Fibroblast of lung (primary cell): ENCODE measurements around the gene METTL23. TPM values are rescaled to one million over a fixed set of nuclear protein-coding genes. Genes with fewer than 3 reads are reported as not detected.

ENCODE experiments used
- DNase-seq, 2 donors: peaks; one replicate each; pipeline versions ENCODE4 v3.0.0 to v3.0.0-alpha.2; 2010; ENCODE audit warnings: low read depth in 2 of 2
- H2AFZ ChIP-seq: 2 replicates; pipeline ENCODE4 v1.5.1; 2012; ENCODE audit warnings: low read length, control low read depth, inconsistent platforms
- H3K27ac ChIP-seq: 2 replicates; pipeline ENCODE4 v1.5.1; 2011; ENCODE audit warnings: low read length, control low read depth; ENCODE audit not compliant: insufficient read depth
- H3K27me3 ChIP-seq: 2 replicates; pipeline ENCODE4 v1.5.1; 2011; ENCODE audit warnings: mild to moderate bottlenecking, low read length; ENCODE audit not compliant: control insufficient read depth, insufficient read depth
- H3K36me3 ChIP-seq: 2 replicates; pipeline ENCODE4 v1.5.1; 2011; ENCODE audit warnings: low read length; ENCODE audit not compliant: control insufficient read depth, insufficient read depth
- H3K4me1 ChIP-seq: 2 replicates; pipeline ENCODE4 v1.5.1; 2011; ENCODE audit warnings: low read length; ENCODE audit not compliant: control insufficient read depth, insufficient read depth; ENCODE audit errors: extremely low read depth
- H3K4me2 ChIP-seq: 2 replicates; pipeline ENCODE4 v1.5.1; 2011; ENCODE audit warnings: low read length, control low read depth; ENCODE audit not compliant: insufficient read depth; ENCODE audit errors: extremely low read depth
- H3K4me3 ChIP-seq, 4 experiments: fragments of 200-600 bp in 1 of 4; sonication (generic) in 1 of 4; replicated peaks in 1 of 4; 2 replicates each; pipeline ENCODE4 v1.5.1; 2011 to 2016; ENCODE audit warnings: low read length in 4 of 4, low read depth in 3 of 4, mild to moderate bottlenecking in 3 of 4, control low read depth in 2 of 4, inconsistent platforms in 1 of 4, mixed read lengths in 1 of 4; ENCODE audit not compliant: insufficient read depth in 1 of 4; ENCODE audit errors: control extremely low read depth in 1 of 4
- H3K79me2 ChIP-seq: 2 replicates; pipeline ENCODE4 v1.5.1; 2012; ENCODE audit warnings: mild to moderate bottlenecking, low read length, inconsistent platforms; ENCODE audit not compliant: control insufficient read depth, insufficient read depth
- H3K9ac ChIP-seq: 2 replicates; pipeline ENCODE4 v1.5.1; 2011; ENCODE audit warnings: mild to moderate bottlenecking, low read length, control low read depth; ENCODE audit not compliant: insufficient read depth
- H3K9me3 ChIP-seq: 2 replicates; pipeline ENCODE4 v1.5.1; 2012; ENCODE audit warnings: low read depth, low read length; ENCODE audit not compliant: control insufficient read depth, insufficient read depth
- H4K20me1 ChIP-seq: 2 replicates; pipeline ENCODE4 v1.5.1; 2011; ENCODE audit warnings: low read length; ENCODE audit not compliant: control insufficient read depth, insufficient read depth; ENCODE audit errors: extremely low read depth
- CTCF ChIP-seq, 2 donors: IDR thresholded peaks in 1 of 2; conservative IDR thresholded peaks in 1 of 2; 1 replicate in 1 of 2; 2 replicates in 1 of 2; pipeline ENCODE4 v1.5.1; 2011 to 2012; ENCODE audit warnings: low read length in 2 of 2, control low read depth in 1 of 2, inconsistent platforms in 1 of 2, low read depth in 1 of 2, mild to moderate bottlenecking in 1 of 2
- EZH2 ChIP-seq: IDR thresholded peaks from 2 replicates; pipeline ENCODE4 v1.5.1; 2012; ENCODE audit warnings: low read length, control low read depth, mild to moderate bottlenecking; ENCODE audit errors: missing control alignments
- polyA plus RNA-seq, 2 donors: library from polyadenylated mRNA; depleted of rRNA in 1 of 2; stranded (reverse) in 1 of 2; unstranded in 1 of 2; fragments of >200 nt; gene quantifications; 2 replicates each; pipeline ENCODE4 v1.2.1, GENCODE V29; 2011 to 2012; ENCODE audit warnings: missing spikeins in 1 of 2
- total RNA-seq: library from RNA; depleted of rRNA; stranded (reverse); fragments of >200 nt; gene quantifications from 2 replicates; pipeline ENCODE4 v1.2.1, GENCODE V29; 2014

Gene METTL23
- total and polyA plus RNA-seq, 2 donors (not counting 1 experiment from before 2014, with no cell fraction given) = 26.4 to 35.1 TPM

GRCh38 chr17:76720211-76720610 lies 6.4 kb upstream of the METTL23 start:
- no peak overlapping the region for H2AFZ ChIP-seq
- H3K79me2 ChIP-seq = peaks cover 30% of the 10 kb centered on the region
- peaks cover 21% of the 10 kb centered on the region for H3K36me3 ChIP-seq
- no peak overlapping the region for H3K4me3 ChIP-seq
- no peaks in the 10 kb centered on the region for H3K9me3 ChIP-seq
- no peak for DNase-seq
- no peaks in the 10 kb centered on the region for H3K27me3 ChIP-seq
- peaks cover 13% of the 10 kb centered on the region for H3K4me1 ChIP-seq
- no peak overlapping the region for H3K27ac ChIP-seq
- no peak for TF ChIP-seq CTCF (conservative IDR thresholded peaks at IDR 0.05 in 1 of 2, IDR thresholded peaks at IDR 0.05 in 1 of 2; ENCODE audit: low read depth in 1 of 2, low read length in 2 of 2)
- no peak for TF ChIP-seq EZH2
- H3K4me2 ChIP-seq = no peak overlapping the region
- no peaks in the 10 kb centered on the region for H4K20me1 ChIP-seq
- H3K9ac ChIP-seq = no peak overlapping the region

GRCh38 chr17:76720941-76721340 lies 5.7 kb upstream of the METTL23 start:
- no peak overlapping the region for H3K9ac ChIP-seq
- H3K4me2 ChIP-seq = no peak overlapping the region
- no peaks in the 10 kb centered on the region for H4K20me1 ChIP-seq
- no peak overlapping the region for H3K27ac ChIP-seq
- H3K4me3 ChIP-seq = no peak overlapping the region
- no peak for DNase-seq
- H2AFZ ChIP-seq = no peak overlapping the region
- TF ChIP-seq CTCF (conservative IDR thresholded peaks at IDR 0.05 in 1 of 2, IDR thresholded peaks at IDR 0.05 in 1 of 2; ENCODE audit: low read depth in 1 of 2, low read length in 2 of 2) (no peak), EZH2 (no peak)
- H3K4me1 ChIP-seq = peaks cover 6% of the 10 kb centered on the region
- no peaks in the 10 kb centered on the region for H3K27me3 ChIP-seq
- H3K36me3 ChIP-seq = peaks cover 16% of the 10 kb centered on the region
- no peaks in the 10 kb centered on the region for H3K9me3 ChIP-seq
- H3K79me2 ChIP-seq = peaks cover 34% of the 10 kb centered on the region

DNA sequence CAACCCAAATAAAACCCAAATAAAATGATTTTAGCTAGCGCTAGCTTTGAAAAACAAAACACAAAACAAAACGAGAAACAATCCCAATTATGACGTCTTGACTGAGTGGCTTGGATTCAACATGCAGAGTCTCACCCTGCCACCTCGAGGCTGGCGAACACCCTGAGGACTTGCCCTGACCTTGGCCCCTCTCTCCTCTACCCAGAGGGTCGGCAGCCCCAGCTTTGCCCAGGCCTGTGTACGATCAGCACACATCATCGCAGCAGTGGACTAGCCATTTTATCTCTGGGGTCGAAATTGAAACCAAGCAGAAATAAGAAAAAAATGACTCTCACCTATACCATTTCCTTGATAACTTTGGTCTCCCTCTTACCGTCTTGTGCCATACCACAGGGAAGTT lies 5.2 kb upstream of the METTL23 start:
- Histone ChIP-seq H3K27ac (no peak overlapping the region), H3K4me2 (no peak overlapping the region), H3K36me3 (peaks cover 16% of the 10 kb centered on the region), H3K27me3 (no peaks in the 10 kb centered on the region), H3K9ac (no peak overlapping the region), H2AFZ (no peak overlapping the region), H3K79me2 (peaks cover 34% of the 10 kb centered on the region), H4K20me1 (no peaks in the 10 kb centered on the region), H3K9me3 (no peaks in the 10 kb centered on the region), H3K4me1 (peaks cover 2% of the 10 kb centered on the region), H3K4me3 (no peak overlapping the region)
- TF ChIP-seq CTCF (conservative IDR thresholded peaks at IDR 0.05 in 1 of 2, IDR thresholded peaks at IDR 0.05 in 1 of 2; ENCODE audit: low read depth in 1 of 2, low read length in 2 of 2) (no peak), EZH2 (no peak)
- DNase-seq = no peak
